HG02973 (cell line): ENCODE data around the gene MTG2.
"Not testable (repeated sequence)": the region's sequence is repeated elsewhere in the genome, so short reads cannot be mapped to it uniquely, and the experiment has no call there.

Source experiments
- ATAC-seq: cut with Tn5 transposase; IDR thresholded peaks from one replicate; pipeline ENCODE4 v1.9.1; 2021; ENCODE audit warnings: moderate library complexity; ENCODE audit not compliant: unreplicated experiment

Gene MTG2

DNA sequence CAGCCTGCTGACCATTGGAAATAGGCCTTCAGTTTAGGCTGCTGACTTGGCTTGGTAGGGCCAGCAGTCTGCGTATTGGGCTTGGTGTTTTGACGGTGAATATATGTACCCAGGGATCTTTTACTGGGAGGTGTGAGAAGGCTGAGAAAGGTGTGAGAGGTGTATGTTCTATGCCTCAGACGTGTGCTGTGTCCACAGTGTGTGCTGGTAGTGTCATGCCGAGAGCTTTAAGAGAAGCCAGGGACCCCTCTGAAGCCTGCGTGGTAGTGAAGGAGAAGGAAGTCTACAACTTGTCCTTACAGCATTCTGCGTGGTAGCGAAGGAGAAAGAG is 37.2 kb upstream of the MTG2 start:
- ATAC-seq, result no peak

DNA sequence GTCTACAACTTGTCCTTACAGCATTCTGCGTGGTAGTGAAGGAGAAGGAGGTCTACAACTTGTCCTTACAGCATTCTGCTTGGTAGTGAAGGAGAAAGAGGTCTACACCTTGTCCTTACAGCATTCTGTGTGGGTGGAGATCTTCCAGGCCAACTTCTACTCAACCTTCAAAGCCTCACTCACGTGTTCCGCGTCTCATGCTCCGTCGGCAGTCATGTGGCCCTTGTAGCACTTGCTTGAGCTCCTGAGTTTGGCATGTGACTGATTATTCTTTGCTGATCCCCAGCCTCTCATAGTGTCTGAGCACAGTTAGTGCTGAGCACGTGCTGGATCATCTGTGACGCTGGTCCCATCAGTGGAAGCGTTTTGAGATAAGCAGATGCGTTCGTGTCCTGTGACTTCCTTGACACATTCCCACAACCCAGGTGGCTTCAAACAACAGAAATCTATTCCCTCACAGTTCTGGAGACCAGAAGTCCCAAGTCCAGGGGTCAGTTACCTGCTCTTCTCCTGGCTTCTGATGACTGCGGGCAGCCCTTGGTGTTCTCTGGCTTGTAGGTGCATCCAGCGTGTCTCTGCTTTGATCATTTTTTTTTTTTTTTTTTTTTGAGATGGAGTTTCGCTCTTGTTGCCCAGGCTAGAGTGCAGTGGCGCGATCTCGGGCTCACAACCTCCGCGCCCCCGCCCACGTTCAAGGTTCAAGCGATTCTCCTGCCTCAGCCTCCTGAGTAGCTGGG is 36.6 kb upstream of the MTG2 start:
- no peak for ATAC-seq

DNA sequence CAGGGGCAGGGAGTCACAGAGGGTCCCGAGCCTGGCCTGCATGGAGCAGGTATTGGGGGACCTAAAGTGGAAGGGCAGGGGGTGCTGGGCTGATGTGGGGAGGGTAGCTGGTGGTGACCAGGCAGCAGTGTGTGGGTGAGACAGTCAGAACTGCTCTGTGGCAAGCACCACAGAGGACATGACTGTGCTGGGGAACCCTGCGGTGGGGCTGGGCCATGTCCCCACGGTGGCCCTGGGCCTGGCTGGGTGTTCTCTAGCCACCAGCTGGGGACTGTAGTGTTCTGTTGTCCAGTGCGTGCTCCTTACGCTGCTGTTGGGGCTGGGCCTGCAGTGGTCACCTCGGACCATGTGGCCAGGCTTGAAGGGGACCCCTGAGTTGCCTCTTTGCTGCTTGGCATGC is 35.7 kb upstream of the MTG2 start:
- ATAC-seq, result no peak

DNA sequence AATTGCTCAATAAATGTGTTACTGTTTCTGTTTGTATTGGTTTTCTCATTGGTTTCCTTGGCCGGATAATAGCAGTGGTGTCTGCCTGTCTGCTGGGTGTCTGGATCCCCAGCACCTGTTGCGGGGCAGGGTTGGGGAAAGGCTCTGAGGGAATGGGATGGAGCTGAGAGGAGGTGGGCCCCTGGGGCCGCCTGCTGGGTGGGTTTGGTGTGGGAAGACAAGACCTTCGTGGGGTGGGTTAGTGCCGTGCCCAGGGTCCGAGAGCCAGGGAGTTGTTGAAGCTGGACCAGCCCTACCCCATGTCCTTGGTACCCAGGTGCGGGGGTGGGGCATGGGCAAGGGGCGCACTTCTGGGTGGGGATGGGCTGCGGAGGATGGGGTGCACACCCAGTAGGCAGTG is 35.3 kb upstream of the MTG2 start:
- no peak for ATAC-seq

DNA sequence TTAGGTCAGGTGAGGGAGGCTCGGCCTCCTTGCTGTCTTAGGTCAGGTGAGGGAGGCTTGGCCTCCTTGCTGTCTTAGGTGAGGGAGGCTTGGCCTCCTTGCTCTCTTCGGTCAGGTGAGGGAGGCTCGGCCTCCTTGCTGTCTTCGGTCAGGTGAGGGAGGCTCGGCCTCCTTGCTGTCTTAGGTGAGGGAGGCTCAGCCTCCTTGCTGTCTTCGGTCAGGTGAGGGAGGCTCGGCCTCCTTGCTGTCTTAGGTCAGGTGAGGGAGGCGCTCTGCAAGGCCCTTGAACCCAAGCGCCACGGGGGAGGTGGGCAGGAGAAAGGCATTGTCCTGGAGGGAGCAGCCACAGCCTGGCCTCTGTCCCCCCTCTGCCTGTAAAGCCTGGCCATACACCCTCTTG is 34.4 kb upstream of the MTG2 start:
- ATAC-seq, result not testable (repeated sequence)

DNA sequence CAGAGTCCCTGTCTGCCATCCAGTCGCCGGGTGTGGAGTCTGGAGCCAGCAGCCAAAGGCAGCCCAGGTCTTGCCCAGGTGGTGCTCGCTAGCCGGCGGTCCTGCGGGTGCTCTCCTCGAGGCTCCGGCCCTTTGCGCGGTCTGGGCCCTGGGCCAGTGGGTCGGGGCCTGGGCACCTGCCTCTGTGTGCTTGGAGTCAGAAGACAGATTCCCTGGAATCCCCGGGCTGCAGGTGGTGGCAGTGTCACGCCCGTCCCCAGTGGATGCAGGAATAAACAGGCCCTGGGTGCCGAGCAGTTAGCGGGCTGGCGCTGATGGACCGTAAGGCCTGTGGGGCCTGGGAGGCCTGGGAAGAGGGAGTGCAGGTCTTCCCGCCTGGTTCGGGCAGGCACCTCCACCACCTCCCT is 33.9 kb upstream of the MTG2 start:
- no peak for ATAC-seq

DNA sequence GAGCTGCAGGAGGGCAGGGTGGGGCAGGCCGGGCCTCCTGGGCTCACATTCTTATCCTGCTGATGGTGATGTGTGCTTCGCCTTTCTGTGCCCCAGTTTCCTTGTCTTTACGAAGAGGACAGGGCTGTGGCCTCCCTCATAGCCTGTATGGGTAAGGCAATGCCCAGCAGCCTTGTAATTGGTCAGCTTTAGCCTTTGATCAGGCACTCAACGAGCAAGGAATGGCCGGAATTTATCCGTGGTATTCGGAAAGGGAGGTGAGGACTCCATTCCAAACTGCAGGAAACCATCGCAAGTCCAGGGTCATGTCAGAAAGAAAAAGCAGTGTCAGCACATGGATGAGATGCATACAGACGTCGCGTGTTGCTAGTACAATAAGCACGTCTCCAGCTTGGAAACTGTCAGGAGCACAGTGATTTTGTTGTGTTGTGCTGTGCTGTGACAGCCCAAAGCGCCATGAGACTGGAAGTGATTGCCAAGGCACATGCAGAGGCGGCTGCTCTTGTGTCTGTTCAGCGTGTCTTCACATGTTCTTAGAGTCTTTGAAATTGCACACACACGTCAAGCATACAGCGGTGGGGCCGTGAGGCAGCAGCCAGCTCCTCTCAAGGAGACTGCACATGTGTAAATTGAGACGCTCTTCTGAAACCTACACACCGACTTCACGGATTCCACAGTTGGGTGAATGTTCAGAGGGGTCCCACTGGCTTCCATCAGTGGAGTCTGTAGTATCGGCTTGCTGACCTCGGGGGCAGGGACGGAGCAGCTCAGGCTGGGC is 33.1 kb upstream of the MTG2 start:
- no peak for ATAC-seq

DNA sequence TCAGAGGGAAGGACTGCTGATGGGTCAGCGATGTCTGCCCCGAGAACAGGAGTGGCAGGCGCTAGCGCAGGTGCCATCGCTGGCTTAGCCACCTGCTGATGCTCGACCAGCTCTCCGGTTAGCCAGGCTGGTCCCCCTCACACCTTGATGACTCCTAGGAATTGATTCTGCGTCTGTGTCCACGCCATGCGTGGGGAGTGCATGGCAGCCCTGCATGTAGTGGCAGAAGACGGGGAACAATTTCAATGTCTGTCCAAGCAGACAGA is 32.6 kb upstream of the MTG2 start:
- no peak for ATAC-seq

DNA sequence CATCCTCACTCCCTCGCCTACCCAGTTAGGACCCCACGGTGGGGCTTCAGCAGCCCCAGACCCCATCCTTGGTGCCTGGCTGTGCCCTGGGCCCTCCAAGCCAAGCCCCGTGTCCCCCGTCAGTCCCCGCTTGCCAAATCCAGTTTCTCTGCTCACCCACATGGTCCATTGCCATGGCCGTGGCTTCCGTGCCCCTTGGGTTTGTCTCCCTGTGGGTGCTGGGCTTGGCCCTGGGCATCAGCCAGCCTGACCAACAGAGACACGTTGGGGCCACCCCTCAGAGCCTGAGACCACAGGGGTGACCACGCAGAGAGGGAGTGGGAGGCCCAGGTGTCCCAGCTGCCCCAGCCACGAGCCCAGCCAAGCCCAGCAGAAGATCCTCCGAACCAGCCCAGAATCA is 31.6 kb upstream of the MTG2 start:
- ATAC-seq, result no peak

DNA sequence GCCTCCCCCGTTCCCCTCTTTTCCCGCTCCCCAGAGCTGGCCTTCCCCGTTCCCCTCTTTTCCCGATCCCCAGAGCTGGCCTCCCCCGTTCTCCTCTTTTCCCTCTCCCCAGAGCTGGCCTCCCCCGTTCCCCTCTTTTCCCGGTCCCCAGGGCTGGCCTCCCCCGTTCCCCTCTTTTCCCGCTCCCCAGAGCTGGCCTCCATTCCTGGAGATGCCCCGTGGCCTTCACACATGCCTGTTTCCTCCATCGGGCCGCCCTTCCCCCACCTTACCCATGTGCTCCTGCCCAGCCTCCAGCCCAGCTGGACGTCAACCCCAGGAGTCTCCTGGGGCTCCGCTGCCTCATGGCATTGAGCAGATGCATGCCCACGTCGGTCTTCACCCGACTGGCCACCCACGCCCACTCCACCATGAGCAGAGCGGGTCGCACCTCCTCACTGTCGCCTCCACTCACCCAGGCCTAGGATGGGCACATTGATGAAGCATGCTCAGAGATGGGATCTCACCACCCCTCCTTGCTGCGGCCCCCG is 30.9 kb upstream of the MTG2 start:
- ATAC-seq, result no peak

DNA sequence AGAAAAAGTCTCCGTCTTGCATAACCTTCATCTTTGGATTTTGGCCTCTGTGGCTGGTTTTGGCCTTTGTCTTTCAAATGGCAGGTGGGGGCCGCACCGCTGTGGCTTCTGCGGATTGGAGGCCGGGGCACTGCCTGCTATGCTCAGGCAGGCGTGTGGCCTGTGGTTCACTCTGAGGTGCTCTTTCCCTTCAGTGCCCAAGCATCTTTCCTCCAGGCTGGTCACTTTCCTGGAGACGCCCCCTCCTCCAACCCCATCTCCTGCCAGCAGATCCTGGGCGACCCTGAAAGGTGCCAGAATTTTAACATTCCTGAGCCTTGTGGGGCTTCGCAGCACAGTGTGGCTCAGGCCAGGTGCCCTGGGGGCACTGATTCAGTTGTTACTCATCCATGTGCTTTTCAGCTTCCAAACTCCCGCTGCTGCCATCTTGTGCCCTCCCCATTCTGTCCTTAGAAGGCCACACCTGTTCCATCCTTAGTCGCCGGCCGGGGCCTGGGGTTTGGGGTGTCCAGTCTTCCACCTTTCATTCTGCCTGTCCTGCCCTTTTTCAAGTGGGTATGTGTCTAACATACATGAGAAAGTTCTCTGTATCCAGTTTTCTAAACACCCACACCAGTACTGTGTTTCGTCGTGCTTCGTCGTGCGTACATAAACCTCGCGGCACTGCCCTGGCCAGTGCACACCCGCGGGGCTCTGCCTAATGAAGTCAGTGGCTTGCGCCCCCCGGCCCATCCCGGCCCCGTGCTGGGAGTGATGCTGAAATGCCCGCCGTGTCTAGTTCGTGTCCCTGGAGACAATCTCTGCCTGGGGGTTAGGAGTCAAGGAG is 27.2 kb upstream of the MTG2 start:
- ATAC-seq, result no peak

DNA sequence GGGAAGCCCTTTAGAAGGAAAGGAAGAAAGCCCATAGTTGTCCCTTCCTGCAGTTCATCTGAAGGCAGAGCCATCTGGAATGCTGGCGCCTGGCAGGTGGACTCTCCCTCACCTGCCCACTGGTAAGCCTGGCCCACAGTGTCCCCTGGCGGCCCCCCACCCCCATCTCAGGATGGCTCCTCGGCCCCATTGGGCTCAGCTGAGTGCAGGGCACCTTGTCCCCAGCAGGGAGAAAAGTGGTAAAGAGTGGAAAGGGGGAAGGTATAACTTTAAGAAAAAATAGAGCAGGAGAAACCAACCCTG is 26.6 kb upstream of the MTG2 start:
- ATAC-seq, result no peak

DNA sequence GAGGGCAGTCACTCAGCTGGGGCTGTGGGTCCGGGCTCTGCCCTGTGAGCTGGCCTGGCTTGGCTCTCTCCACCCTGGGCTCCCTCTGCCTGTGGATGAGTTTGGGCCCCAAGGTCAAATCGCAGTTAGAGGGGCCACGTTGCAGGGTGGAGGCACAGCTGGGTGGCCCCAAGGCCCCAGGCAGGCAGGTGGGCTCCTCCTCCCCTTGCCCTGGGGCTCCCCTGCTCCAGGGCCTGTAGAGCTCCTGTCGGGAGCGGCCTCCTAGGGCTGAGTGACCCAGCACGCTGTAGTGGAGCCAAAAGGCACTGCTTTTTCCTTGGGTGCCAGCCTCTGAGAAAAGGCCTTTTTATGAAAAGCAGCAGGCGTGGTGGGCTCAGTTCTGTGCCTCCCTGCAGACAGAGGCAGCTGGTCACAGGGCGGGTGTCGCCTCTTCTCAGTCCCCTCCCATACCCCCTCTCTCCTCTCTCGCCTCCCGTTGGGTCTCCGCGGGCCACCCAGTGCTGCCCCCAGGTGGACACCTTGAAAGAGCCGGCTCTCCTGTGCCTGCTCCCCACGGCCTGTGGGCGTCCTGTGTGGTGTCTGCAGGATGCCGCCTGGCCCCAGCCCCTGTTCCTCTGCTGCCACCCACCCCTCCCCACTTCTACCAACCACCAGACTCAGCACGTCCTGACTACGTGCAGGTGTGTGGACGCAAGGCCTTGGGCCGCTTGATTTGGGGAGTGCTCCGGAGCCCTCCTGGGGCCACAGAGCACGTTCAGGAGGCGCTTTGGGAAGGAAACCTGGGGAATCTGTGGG is 26.0 kb upstream of the MTG2 start:
- ATAC-seq, result no peak

DNA sequence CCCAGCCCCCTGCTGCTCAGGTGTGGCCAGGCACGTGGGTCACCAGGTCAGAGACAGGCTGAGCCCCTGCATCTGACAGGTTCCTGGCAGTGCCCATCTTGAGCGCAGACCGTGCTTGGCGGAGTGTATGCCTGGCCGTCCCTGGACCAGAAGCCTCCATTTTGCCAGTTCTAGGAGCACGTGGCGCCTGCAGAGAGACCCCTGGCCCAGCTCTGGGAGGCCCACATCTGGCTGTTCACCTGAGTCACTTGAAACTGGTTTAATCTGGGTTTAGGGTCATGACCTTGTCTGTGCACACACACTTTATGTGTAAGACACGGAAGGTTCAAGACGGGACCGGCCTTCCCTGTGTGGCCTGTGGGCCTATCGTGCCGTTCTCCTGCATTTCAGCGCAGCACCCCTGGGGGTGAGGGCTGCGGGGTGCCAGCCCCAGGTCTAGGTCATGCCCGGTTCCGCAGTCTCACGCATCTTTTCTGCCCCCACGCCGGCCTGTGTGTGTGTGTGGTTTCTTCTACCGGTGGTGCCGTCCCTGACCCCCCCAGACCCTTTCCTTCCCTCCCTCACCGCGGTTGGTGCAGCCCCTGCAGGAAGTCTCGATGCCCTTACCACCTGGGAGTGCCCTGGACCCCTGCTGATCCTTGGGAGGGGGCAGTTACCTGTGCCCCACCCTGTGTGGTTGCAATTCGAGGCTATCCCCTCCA is 25.3 kb upstream of the MTG2 start:
- ATAC-seq, result no peak

DNA sequence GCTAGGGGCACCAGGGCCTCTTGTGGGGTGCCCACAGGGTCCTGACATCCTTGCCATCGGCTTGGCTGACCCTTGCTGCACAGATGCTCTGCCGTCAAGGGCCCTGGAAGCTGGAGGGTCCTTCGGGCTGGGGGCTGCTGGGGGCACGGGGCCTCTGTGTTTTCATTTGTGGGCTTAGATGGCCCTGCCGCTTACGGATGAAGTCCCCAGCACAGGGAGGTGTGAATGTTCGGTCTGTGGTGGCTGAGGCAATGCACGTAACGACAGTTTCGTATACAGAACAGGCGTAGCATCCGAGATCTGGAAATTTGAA is 24.8 kb upstream of the MTG2 start:
- ATAC-seq, result no peak

DNA sequence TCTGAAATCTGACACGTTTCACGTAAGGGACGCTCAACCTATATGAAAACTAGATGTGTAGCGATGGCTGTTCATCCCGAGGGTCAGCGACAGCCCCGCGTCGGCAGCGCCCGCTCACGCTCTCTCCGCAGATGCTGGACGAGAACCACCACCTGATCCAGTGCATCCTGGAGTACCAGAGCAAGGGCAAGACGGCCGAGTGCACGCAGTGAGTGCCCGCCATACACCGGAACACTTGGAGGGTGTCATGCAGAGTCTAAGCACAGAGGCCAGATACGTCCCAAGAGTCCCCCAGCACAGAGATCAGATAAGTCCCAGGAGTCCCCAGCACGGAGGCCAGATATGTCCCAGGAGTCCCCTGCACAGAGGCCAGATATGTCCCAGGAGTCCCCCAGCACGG is 24.3 kb upstream of the MTG2 start:
- no peak for ATAC-seq

DNA sequence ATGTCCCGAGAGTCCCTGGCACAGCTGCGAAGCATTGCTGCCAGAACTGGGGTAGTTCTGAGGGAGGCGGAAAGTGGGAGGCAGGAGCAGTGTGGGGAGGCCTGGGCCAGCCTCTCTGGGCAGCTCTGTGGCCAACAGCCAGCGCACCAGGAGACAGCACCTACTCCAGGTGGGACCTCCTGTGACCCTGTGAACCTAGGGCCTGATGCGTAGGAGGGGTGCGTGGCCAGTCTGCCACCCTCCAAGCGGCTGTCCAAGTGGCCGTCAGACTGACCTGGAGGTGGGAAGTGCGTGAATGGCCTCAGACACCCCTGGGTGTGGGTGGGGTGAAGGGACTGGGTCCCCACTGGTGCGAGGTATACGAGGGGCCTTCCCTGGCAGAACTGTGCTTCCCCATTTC is 23.8 kb upstream of the MTG2 start:
- ATAC-seq, result no peak

DNA sequence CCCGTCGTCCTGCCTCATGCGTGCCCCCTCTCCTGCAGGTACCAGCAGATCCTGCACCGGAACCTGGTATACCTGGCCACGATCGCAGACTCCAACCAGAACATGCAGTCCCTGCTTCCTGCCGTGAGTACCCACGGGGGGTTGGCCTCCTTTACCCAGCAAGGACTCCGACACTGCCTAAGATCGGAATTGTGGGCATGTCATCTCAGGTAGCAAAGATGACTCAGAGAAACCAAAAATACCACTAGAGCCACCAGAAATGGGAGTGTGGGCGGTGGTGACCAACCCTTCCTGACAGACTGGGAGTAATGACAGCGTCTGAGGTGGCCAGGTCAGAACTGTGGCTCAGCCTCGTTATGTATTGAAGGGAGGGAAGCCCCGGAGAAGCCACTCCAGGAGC is 23.0 kb upstream of the MTG2 start:
- no peak for ATAC-seq

DNA sequence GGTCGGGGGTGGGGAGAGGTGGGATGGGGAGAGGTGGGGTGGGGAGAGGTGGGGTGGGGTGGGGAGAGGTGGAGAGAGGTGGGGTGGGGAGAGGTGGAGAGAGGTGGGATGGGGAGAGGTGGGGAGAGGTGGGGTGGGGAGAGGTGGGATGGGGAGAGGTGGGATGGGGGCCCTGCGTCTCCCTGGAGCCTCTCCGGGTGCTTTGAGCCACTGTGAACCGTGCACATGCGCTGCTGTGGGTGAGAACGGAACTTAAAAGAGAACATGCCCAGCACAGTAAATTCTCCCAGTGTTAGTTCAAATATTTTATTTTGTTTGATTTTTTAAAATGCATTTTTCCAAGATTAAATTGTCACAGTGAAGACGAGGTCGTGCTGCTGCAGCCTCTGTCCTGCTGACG is 22.6 kb upstream of the MTG2 start:
- ATAC-seq, result no peak

DNA sequence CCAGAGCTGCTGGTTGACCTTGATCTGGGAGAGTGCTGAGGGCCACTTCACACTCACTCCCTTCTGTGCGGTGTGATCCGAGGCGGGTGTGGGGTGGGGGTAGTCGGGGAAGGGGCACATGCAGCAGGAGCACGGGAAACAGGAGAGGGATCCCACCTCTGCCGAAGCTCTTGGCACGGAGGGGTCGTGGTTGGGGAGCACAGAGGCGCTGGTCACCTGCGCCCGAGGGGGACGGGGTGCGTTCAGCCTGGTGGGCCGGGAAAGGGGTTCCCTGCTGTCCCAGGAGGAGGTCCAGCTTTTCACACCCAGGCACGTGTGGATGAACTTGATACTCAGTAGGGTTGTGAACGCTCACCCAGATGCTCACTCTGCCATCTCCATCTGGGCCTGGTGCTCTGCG is 22.0 kb upstream of the MTG2 start:
- no peak for ATAC-seq

DNA sequence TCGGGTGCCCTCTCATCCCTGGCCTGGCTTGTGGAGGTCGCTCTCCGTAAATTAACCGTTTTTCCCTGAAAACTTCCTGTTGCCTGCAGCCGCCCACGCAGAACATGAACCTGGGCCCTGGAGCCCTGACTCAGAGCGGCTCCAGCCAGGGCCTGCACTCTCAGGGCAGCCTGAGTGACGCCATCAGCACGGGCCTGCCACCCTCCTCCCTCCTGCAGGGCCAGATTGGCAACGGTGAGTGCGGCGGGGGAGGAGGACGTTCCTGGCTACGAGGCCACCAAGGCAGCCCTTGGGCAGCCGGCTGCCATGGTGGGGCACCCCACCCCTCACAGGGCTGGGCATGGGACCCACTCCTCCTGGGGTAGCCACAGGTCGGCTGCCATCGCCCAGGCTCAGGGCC is 21.5 kb upstream of the MTG2 start:
- ATAC-seq, result no peak
